ENCODE data around the gene BNIP5. TPM values are rescaled to one million over a fixed set of nuclear protein-coding genes. Genes with fewer than 3 reads are reported as not detected.

BNIP5 gene
- total RNA-seq, result under 1 TPM; 0.33 to 0.52 TPM

GRCh38 chr6:36336779-36337241 is at the start of gene BNIP5:
Gene BNIP5, minus strand, starts transcription at chr6:36336888. Its CDS starts 6,198 bp downstream, at chr6:36330690.
- TF ChIP-seq, protein P1, sequence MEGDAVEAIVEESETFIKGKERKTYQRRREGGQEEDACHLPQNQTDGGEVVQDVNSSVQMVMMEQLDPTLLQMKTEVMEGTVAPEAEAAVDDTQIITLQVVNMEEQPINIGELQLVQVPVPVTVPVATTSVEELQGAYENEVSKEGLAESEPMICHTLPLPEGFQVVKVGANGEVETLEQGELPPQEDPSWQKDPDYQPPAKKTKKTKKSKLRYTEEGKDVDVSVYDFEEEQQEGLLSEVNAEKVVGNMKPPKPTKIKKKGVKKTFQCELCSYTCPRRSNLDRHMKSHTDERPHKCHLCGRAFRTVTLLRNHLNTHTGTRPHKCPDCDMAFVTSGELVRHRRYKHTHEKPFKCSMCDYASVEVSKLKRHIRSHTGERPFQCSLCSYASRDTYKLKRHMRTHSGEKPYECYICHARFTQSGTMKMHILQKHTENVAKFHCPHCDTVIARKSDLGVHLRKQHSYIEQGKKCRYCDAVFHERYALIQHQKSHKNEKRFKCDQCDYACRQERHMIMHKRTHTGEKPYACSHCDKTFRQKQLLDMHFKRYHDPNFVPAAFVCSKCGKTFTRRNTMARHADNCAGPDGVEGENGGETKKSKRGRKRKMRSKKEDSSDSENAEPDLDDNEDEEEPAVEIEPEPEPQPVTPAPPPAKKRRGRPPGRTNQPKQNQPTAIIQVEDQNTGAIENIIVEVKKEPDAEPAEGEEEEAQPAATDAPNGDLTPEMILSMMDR (IDR thresholded peaks at IDR 0.05), result no peak
- peak in 1 of 3 donors; percentile 17 for TF ChIP-seq POLR2A (IDR thresholded peaks at IDR 0.05)
- intact Hi-C loops (cut with DNase I), result no loop called here
- peaks cover 40% of the 10 kb centered on the region for H3K4me1 ChIP-seq
- H3K36me3 ChIP-seq (replicated peaks in 1 of 2; ENCODE audit: insufficient read depth in 1 of 2, low read depth in 2 of 2), result no peaks in the 10 kb centered on the region
- H3K9me3 ChIP-seq, result no peaks in the 10 kb centered on the region
- no peak within 1 kb of the TSS for H3K27ac ChIP-seq
- DNase-seq (no peak), ATAC-seq (no peak)
- H3K4me3 ChIP-seq, result no peak within 1 kb of the TSS
- 47 to 77% methylated on average over 3 of the region's 3 CpGs for WGBS, 2 donors
- H3K27me3 ChIP-seq, result no peaks in the 10 kb centered on the region

DNA sequence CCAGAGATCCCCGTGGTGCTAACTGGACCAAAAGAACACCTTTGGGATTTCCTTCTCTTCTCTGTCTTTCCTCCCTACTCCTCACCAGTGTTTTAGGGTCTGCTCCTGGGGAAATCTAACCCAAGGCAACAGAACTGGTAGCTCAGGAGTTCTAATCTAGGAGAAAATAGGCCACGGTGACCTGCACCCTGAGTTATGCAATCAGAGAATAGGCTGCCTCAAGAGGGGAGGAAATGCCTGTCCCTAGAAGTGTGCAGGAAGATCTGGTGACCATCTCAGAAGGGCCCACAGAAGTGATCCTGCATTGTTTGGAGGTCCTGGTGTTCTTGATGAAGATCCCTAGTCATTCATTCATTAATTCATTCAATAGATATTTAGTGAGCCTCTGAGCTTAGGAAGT is 47.4 kb upstream of the BNIP5 start:
- no peaks in the 10 kb centered on the region for H3K36me3 ChIP-seq (replicated peaks in 1 of 2; ENCODE audit: insufficient read depth in 1 of 2, low read depth in 2 of 2)
- no peak for DNase-seq
- H3K4me3 ChIP-seq, result no peak overlapping the region
- H3K27me3 ChIP-seq, result no peaks in the 10 kb centered on the region
- intact Hi-C loops (cut with DNase I), result no loop called here
- H3K27ac ChIP-seq, result no peak overlapping the region
- peaks cover 10% of the 10 kb centered on the region for H3K4me1 ChIP-seq
- TF ChIP-seq POLR2A (IDR thresholded peaks at IDR 0.05), result no peak
- TF ChIP-seq, protein P1 (IDR thresholded peaks at IDR 0.05), result no peak
- H3K9me3 ChIP-seq, result no peaks in the 10 kb centered on the region
- no peak for ATAC-seq
- WGBS, 2 donors, result 79 to 85% methylated on average over 2 of the region's 2 CpGs

GRCh38 chr6:36383606-36384005 is 46.9 kb upstream of the BNIP5 start:
- Histone ChIP-seq H3K9me3 (no peaks in the 10 kb centered on the region), H3K4me3 (no peak overlapping the region), H3K27me3 (no peaks in the 10 kb centered on the region), H3K27ac (no peak overlapping the region), H3K36me3 (replicated peaks in 1 of 2; ENCODE audit: insufficient read depth in 1 of 2, low read depth in 2 of 2) (no peaks in the 10 kb centered on the region), H3K4me1 (peaks cover 10% of the 10 kb centered on the region)
- intact Hi-C loops (cut with DNase I), result no loop called here
- WGBS, 2 donors, result 68 to 79% methylated on average over 2 of the region's 2 CpGs
- no peak for ATAC-seq
- DNase-seq, result no peak
- TF ChIP-seq, protein P1 (IDR thresholded peaks at IDR 0.05), result no peak
- TF ChIP-seq POLR2A (IDR thresholded peaks at IDR 0.05), result no peak

DNA sequence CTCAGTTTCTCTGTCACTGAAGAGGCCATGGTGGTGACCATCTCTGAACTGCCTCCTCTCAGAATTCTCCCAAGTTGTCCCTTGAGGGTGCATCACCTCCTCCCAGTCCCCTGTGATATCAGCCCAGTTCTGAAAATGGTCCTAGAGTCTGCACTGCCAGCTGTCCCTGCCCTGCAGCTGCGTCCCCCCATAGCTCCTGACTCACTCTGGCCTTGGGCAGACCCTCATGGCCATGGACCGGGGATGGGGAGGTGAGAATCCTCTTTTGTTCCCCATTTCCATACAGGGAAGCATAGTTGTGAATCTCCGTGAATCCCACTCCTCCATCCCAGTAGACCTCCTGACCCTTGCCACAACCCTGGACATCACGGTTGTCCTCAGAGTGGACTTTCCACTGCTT is 46.3 kb upstream of the BNIP5 start:
- 59 to 76% methylated on average over 4 of the region's 4 CpGs for WGBS, 2 donors
- no peak for ATAC-seq
- Histone ChIP-seq H3K27ac (no peak overlapping the region), H3K36me3 (replicated peaks in 1 of 2; ENCODE audit: insufficient read depth in 1 of 2, low read depth in 2 of 2) (no peaks in the 10 kb centered on the region), H3K4me3 (no peak overlapping the region), H3K27me3 (no peaks in the 10 kb centered on the region), H3K9me3 (no peaks in the 10 kb centered on the region), H3K4me1 (peaks cover 8% of the 10 kb centered on the region)
- intact Hi-C loops (cut with DNase I), result no loop called here
- no peak for TF ChIP-seq POLR2A (IDR thresholded peaks at IDR 0.05)
- DNase-seq, result no peak

- TF ChIP-seq, protein P1 (IDR thresholded peaks at IDR 0.05), result no peak
- TF ChIP-seq POLR2A (IDR thresholded peaks at IDR 0.05), result no peak
- Histone ChIP-seq H3K4me3 (no peak overlapping the region), H3K27ac (no peak overlapping the region), H3K36me3 (replicated peaks in 1 of 2; ENCODE audit: insufficient read depth in 1 of 2, low read depth in 2 of 2) (no peaks in the 10 kb centered on the region), H3K27me3 (no peaks in the 10 kb centered on the region), H3K4me1 (peaks cover 5% of the 10 kb centered on the region), H3K9me3 (no peaks in the 10 kb centered on the region)
- ATAC-seq, result no peak
- no peak for DNase-seq
- intact Hi-C loops (cut with DNase I), result no loop called here
- 65 to 76% methylated on average over 9 of the region's 9 CpGs for WGBS, 2 donors
These were observed 45.1 kb upstream of the BNIP5 start for GRCh38 chr6:36381502-36382389.
